ENCODE measurements around the gene ADAM10.

DNA sequence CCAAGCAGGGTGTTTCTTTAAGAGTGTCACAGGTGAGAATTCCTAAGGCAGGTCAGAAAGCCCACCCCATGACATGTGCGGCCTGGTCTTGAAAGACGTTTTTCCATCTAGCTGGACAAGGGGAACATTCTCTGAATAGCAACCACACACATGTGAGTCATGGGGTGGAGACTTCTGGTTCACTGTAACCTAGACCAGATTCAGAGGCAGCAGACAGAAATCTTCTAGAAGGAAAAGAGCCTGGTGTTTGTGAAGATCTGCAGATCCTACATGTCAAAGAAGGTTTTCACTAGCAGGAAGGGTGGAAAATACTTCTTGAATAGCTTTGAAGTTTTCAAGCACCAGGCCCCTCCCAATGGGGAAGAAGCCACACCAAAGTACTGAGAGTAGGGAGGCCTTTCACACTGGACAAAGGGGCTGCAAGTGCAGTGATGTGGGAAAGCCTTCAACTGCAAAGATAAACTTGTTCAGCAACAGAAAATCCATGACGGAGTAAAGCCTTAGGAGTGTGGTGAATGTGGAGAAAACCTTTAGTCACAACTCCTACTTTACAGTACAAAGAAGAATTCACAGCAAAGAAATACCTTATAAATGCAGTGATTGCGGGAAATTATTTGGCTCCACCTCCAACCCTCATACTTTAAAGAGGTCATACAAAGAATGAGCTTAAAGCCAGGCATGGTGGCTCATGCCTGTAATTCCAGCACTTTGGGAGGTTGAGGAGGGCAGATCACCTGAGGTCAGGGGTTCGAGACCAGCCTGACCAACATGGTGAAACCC lies 17.6 kb downstream of the ADAM10 start:
- no peak for TF ChIP-seq TAF1 (IDR thresholded peaks at IDR 0.05; ENCODE audit: borderline replicate concordance, low read depth, low read length)
- no peak for TF ChIP-seq POLR2A (IDR thresholded peaks at IDR 0.05; ENCODE audit: low read depth, low read length)

Measured in GM12892 (cell line).